ENCODE results near the gene SLC25A12. TPM values are rescaled to one million over a fixed set of nuclear protein-coding genes. Genes with fewer than 3 reads are reported as not detected.

Gene SLC25A12
- polyA plus RNA-seq, 1 donor from 2014 or later = 122 TPM

DNA sequence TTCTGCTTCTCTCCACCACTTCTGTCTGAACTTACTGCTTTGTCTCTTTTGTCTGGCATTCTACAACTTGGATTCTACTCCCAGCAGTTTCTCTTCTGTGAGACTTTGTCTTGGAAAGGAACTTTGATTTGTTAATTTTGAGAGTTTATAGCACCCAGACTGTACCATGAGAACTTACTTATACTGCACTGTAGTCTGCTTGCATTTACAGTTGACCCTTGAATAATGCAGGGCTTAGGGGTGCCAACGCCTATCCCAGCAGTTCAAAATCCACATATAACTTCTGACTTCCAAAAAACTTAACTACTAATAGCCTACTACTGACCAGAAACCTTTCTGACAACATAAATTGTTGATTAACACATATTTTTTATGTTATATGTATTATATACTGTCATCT is 151.3 kb downstream of the SLC25A12 start:
- Histone ChIP-seq H3K9ac (ENCODE audit: low read length) (no peak overlapping the region), H2AFZ (ENCODE audit: low read depth, low read length) (no peak overlapping the region), H4K20me1 (ENCODE audit: insufficient read depth) (no peaks in the 10 kb centered on the region), H3K4me3 (ENCODE audit: low read length) (no peak overlapping the region), H3K36me3 (ENCODE audit: insufficient read depth, low read length) (peaks cover 18% of the 10 kb centered on the region), H3F3A (ENCODE audit: insufficient read depth, low read length, poor library complexity, severe bottlenecking) (no peaks in the 10 kb centered on the region), H3K79me2 (replicated peaks; ENCODE audit: insufficient read depth, low read length) (peaks cover 8% of the 10 kb centered on the region), H3K9me2 (ENCODE audit: insufficient read depth, low read length) (no peaks in the 10 kb centered on the region), H3K27ac (ENCODE audit: low read length) (no peak overlapping the region), H3K4me2 (ENCODE audit: low read length) (no peak overlapping the region), H3K9me3 (ENCODE audit: low read length) (no peaks in the 10 kb centered on the region), H3K27me3 (ENCODE audit: insufficient read depth, low read depth, low read length) (no peaks in the 10 kb centered on the region)
- no peak for TF ChIP-seq POLR2AphosphoS5 (IDR thresholded peaks at IDR 0.05)

DNA sequence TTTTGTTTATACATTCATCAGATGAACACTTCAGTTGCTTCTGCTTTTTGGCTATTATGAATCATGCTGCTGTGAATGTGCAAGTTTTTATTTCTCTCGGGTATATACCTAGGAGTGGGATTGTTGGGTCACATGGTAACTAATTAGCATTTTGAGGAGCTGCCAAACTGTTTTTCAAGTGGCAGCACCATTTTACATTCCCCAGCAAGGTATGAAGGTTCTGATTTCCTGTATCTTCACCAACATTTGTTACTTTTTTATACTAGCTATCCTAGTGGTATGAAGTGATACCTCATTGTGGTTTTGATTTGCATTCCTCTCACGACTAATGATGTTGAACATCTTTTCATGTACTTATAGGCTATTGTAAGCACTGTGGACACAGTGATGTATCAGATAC is 152.9 kb downstream of the SLC25A12 start:
- H3K9me3 ChIP-seq (ENCODE audit: low read length) = no peaks in the 10 kb centered on the region
- H3F3A ChIP-seq (ENCODE audit: insufficient read depth, low read length, poor library complexity, severe bottlenecking) = no peaks in the 10 kb centered on the region
- H3K27ac ChIP-seq (ENCODE audit: low read length) = no peak overlapping the region
- H3K4me3 ChIP-seq (ENCODE audit: low read length) = no peak overlapping the region
- peaks cover 8% of the 10 kb centered on the region for H3K79me2 ChIP-seq (replicated peaks; ENCODE audit: insufficient read depth, low read length)
- peaks cover 18% of the 10 kb centered on the region for H3K36me3 ChIP-seq (ENCODE audit: insufficient read depth, low read length)
- no peak overlapping the region for H2AFZ ChIP-seq (ENCODE audit: low read depth, low read length)
- H4K20me1 ChIP-seq (ENCODE audit: insufficient read depth) = no peaks in the 10 kb centered on the region
- TF ChIP-seq EP300 (conservative IDR thresholded peaks at IDR 0.05; ENCODE audit: poor library complexity, severe bottlenecking) (no peak), TAF1 (IDR thresholded peaks at IDR 0.05; ENCODE audit: low read depth) (no peak), EZH2 (IDR thresholded peaks at IDR 0.05; ENCODE audit: borderline replicate concordance, insufficient read depth, low read length, poor library complexity, severe bottlenecking) (no peak), MXI1 (conservative IDR thresholded peaks at IDR 0.05; ENCODE audit: poor library complexity, severe bottlenecking) (no peak), SMC3 (conservative IDR thresholded peaks at IDR 0.05; ENCODE audit: poor library complexity) (no peak), RAD21 (conservative IDR thresholded peaks at IDR 0.05) (no peak), POLR2AphosphoS5 (IDR thresholded peaks at IDR 0.05) (no peak)
- TF ChIP-seq, protein P1, sequence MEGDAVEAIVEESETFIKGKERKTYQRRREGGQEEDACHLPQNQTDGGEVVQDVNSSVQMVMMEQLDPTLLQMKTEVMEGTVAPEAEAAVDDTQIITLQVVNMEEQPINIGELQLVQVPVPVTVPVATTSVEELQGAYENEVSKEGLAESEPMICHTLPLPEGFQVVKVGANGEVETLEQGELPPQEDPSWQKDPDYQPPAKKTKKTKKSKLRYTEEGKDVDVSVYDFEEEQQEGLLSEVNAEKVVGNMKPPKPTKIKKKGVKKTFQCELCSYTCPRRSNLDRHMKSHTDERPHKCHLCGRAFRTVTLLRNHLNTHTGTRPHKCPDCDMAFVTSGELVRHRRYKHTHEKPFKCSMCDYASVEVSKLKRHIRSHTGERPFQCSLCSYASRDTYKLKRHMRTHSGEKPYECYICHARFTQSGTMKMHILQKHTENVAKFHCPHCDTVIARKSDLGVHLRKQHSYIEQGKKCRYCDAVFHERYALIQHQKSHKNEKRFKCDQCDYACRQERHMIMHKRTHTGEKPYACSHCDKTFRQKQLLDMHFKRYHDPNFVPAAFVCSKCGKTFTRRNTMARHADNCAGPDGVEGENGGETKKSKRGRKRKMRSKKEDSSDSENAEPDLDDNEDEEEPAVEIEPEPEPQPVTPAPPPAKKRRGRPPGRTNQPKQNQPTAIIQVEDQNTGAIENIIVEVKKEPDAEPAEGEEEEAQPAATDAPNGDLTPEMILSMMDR (IDR thresholded peaks at IDR 0.05; ENCODE audit: poor library complexity, severe bottlenecking) = no peak
- TF ChIP-seq, protein P2, sequence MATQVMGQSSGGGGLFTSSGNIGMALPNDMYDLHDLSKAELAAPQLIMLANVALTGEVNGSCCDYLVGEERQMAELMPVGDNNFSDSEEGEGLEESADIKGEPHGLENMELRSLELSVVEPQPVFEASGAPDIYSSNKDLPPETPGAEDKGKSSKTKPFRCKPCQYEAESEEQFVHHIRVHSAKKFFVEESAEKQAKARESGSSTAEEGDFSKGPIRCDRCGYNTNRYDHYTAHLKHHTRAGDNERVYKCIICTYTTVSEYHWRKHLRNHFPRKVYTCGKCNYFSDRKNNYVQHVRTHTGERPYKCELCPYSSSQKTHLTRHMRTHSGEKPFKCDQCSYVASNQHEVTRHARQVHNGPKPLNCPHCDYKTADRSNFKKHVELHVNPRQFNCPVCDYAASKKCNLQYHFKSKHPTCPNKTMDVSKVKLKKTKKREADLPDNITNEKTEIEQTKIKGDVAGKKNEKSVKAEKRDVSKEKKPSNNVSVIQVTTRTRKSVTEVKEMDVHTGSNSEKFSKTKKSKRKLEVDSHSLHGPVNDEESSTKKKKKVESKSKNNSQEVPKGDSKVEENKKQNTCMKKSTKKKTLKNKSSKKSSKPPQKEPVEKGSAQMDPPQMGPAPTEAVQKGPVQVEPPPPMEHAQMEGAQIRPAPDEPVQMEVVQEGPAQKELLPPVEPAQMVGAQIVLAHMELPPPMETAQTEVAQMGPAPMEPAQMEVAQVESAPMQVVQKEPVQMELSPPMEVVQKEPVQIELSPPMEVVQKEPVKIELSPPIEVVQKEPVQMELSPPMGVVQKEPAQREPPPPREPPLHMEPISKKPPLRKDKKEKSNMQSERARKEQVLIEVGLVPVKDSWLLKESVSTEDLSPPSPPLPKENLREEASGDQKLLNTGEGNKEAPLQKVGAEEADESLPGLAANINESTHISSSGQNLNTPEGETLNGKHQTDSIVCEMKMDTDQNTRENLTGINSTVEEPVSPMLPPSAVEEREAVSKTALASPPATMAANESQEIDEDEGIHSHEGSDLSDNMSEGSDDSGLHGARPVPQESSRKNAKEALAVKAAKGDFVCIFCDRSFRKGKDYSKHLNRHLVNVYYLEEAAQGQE (IDR thresholded peaks at IDR 0.05; ENCODE audit: borderline replicate concordance) = no peak
- H3K4me2 ChIP-seq (ENCODE audit: low read length) = no peak overlapping the region
- H3K9ac ChIP-seq (ENCODE audit: low read length) = no peak overlapping the region
- no peaks in the 10 kb centered on the region for H3K27me3 ChIP-seq (ENCODE audit: insufficient read depth, low read depth, low read length)
- no peaks in the 10 kb centered on the region for H3K9me2 ChIP-seq (ENCODE audit: insufficient read depth, low read length)

Measured in neural cell (in vitro differentiated cells).